Thyroid gland (tissue), 4 donors: ENCODE measurements around the gene RITA1. TPM values are rescaled to one million over a fixed set of nuclear protein-coding genes. Genes with fewer than 3 reads are reported as not detected.
A peak's percentile ranks its signal among the peaks of the same experiment; 100 is the strongest.
"Not testable (repeated sequence)": the region's sequence is repeated elsewhere in the genome, so short reads cannot be mapped to it uniquely, and the experiment has no call there.

Experiments used
- DNase-seq, 2 donors: peaks; one replicate each; pipeline ENCODE4 v3.0.0-alpha.2; 2019
- H3K27ac ChIP-seq, 3 donors: fragments of 200-600 bp; sonication (generic); 1 replicate in 2 of 3; 2 replicates in 1 of 3; pipeline ENCODE4 v1.5.1; 2016 to 2019; ENCODE audit warnings: mild to moderate bottlenecking in 1 of 3, moderate library complexity in 1 of 3
- H3K27me3 ChIP-seq: fragments of 200-600 bp; sonication (generic); one replicate; pipeline ENCODE4 v1.5.1; 2019
- H3K36me3 ChIP-seq, 2 donors: fragments of 200-600 bp; sonication (generic); one replicate each; pipeline ENCODE4 v1.5.1; 2016 to 2019
- H3K4me1 ChIP-seq, 2 donors: fragments of 200-600 bp; sonication (generic); one replicate each; pipeline ENCODE4 v1.5.1; 2017 to 2019
- H3K4me3 ChIP-seq, 3 donors: fragments of 200-600 bp; sonication (generic); replicated peaks in 1 of 3; 1 replicate in 2 of 3; 2 replicates in 1 of 3; pipeline ENCODE4 v1.5.1; 2016; ENCODE audit warnings: mild to moderate bottlenecking in 1 of 3
- H3K9me3 ChIP-seq: fragments of 200-600 bp; sonication (generic); one replicate; pipeline ENCODE4 v1.5.1; 2017
- POLR2A ChIP-seq, 2 donors: fragments of 450-650 bp; IDR thresholded peaks; one replicate each; pipeline ENCODE4 v1.6.1; 2017; ENCODE audit warnings: antibody characterized with exemption in 2 of 2, mild to moderate bottlenecking in 2 of 2, moderate library complexity in 1 of 2
- WGBS, 2 donors: methylation state at CpG; one replicate each; pipeline ENCODE4 v1.1.5; 2017; 5-methylcytosine and 5-hydroxymethylcytosine counted together
- intact Hi-C: fragments of 100-400 bp; cut with DNase I; formaldehyde crosslinking; loops from one replicate; pipeline ENCODE4 v1.15.1; 2023
- total RNA-seq, 4 donors: library from RNA; depleted of rRNA; stranded (reverse); fragments of >200 nt; gene quantifications; one replicate each; pipeline ENCODE4 v1.2.3, GENCODE V29; 2016
- TF ChIP-seq, protein P1 (sequence below), 6 experiments: fragments of 200-600 bp in 3 of 6; fragments of 450-650 bp in 3 of 6; sonication (generic) in 3 of 6; IDR thresholded peaks; one replicate each; pipeline ENCODE4 v1.5.1; 2016 to 2019; ENCODE audit warnings: antibody characterized with exemption in 6 of 6, mild to moderate bottlenecking in 2 of 6, inconsistent platforms in 1 of 6, moderate library complexity in 1 of 6

RITA1 gene
- total RNA-seq, 4 donors from 2014 or later: 26.6 to 39.6 (median 32.8) TPM

GRCh38 chr12:113138826-113139225 is 46.7 kb upstream of the RITA1 start:
- Histone ChIP-seq H3K36me3 (no peaks in the 10 kb centered on the region), H3K4me3 (no peak overlapping the region), H3K27me3 (no peaks in the 10 kb centered on the region), H3K27ac (peak overlapping the region; percentile 60 to 83 (median 80)), H3K9me3 (no peaks in the 10 kb centered on the region), H3K4me1 (peaks cover 59% of the 10 kb centered on the region in 2 donors)
- DNase-seq: peak; percentile 93 to 94
- no peak for TF ChIP-seq POLR2A (IDR thresholded peaks at IDR 0.05)
- TF ChIP-seq, protein P1, sequence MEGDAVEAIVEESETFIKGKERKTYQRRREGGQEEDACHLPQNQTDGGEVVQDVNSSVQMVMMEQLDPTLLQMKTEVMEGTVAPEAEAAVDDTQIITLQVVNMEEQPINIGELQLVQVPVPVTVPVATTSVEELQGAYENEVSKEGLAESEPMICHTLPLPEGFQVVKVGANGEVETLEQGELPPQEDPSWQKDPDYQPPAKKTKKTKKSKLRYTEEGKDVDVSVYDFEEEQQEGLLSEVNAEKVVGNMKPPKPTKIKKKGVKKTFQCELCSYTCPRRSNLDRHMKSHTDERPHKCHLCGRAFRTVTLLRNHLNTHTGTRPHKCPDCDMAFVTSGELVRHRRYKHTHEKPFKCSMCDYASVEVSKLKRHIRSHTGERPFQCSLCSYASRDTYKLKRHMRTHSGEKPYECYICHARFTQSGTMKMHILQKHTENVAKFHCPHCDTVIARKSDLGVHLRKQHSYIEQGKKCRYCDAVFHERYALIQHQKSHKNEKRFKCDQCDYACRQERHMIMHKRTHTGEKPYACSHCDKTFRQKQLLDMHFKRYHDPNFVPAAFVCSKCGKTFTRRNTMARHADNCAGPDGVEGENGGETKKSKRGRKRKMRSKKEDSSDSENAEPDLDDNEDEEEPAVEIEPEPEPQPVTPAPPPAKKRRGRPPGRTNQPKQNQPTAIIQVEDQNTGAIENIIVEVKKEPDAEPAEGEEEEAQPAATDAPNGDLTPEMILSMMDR (IDR thresholded peaks at IDR 0.05): no peak
- intact Hi-C loops: no loop called here
- WGBS, 2 donors: 33 to 50% methylated on average over 1 to 3 of the region's 3 CpGs

DNA sequence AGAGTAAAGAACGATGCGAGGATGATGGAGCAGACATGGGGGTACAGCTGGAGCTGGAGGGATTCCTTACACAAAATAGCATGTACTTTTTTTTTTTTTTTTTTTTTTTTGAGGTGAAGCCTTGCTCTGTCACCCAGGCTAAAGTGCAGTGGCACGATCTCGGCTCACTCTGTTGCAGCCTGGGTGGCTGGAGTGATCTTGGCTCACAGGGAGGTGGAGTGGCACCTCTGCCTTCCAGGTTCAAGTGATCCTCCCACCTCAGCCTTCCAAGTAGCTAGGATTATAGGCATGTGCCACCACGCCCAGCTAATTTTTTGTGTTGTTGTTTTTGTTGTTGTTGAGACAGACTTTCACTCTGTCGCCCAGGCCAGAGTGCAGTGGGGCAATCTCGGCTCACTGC is 44.8 kb upstream of the RITA1 start:
- no peaks in the 10 kb centered on the region for H3K27me3 ChIP-seq
- 64% methylated on average over 7 of the region's 7 CpGs for WGBS, 2 donors
- intact Hi-C loops: no loop called here
- peak; percentile 52 to 67 for DNase-seq
- H3K36me3 ChIP-seq: no peaks in the 10 kb centered on the region
- no peaks in the 10 kb centered on the region for H3K9me3 ChIP-seq
- H3K4me1 ChIP-seq: peaks cover 52 to 55% of the 10 kb centered on the region in 2 donors
- H3K27ac ChIP-seq: peak overlapping the region; percentile 60 to 80 (median 68)
- H3K4me3 ChIP-seq: no peak overlapping the region
- TF ChIP-seq POLR2A (IDR thresholded peaks at IDR 0.05): no peak
- TF ChIP-seq, protein P1 (IDR thresholded peaks at IDR 0.05): no peak

DNA sequence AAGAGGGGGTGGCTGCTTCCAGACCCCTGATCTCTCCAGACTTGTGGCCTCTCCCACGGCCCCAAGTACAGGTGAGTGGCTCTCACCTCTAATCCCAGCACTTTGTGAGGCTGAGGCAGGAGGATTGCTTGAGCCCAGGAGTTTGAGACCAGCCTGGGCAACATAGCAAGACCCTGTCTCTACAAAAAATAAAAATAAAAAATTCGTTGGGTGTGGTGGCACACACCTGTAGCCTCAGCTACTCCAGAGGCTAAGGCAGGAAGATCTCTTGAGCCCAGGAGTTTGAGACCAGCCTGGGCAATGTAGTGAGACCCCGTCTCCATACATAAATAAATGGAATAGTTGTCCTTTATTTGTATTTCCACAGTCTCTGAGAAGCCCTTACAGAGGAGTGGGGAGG is 43.8 kb upstream of the RITA1 start:
- DNase-seq, H3K36me3 ChIP-seq, intact Hi-C loops, H3K4me3 ChIP-seq, H3K27me3 ChIP-seq, H3K9me3 ChIP-seq: not testable (repeated sequence)
- Histone ChIP-seq H3K27ac (peak overlapping the region; percentile 60 to 89 (median 80)), H3K4me1 (peaks cover 46 to 50% of the 10 kb centered on the region in 2 donors)
- 71 to 89% methylated on average over 3 of the region's 3 CpGs for WGBS, 2 donors

DNA sequence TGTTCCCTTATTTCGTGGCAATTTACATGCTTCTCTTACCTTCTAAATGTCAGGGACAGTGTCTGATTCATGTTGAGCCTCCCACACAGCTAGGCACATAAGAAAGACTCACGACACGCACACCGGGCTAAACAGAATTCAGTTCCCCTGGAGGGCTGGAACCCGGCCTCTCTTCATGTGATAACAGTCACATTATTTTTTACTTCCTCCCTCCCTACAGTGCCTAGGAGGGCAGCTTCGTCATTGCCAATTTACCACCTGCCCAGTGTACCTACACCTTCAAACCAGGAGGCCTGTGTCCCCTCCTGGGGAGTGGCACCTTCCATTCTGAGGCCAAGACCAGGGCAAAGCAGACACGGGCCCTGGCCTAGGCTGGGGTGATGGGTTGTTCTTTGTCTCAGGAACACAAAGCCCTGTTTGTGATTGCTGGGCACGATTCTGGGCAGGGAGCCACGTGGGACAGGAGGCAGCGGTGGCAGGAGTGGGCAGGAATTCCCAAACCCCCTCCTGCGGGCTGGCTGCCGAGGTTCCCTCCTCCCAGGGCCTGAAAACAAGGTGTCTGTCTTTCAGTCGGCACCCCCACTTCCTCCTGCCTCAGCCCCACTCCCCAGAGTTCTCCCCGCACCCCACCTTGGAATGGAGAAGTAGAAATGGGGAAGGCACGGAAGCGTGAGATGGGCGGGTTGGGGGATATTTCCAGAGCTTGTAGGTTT is 43.2 kb upstream of the RITA1 start:
- TF ChIP-seq POLR2A (IDR thresholded peaks at IDR 0.05): peak in 1 of 2 donors; percentile 23
- TF ChIP-seq, protein P1 (IDR thresholded peaks at IDR 0.05): no peak
- Histone ChIP-seq H3K27me3 (no peaks in the 10 kb centered on the region), H3K9me3 (no peaks in the 10 kb centered on the region), H3K4me3 (no peak overlapping the region), H3K27ac (peak overlapping the region; percentile 60 to 89 (median 80)), H3K36me3 (no peaks in the 10 kb centered on the region), H3K4me1 (peaks cover 46 to 50% of the 10 kb centered on the region in 2 donors)
- WGBS, 2 donors: 52 to 64% methylated on average over 14 to 16 of the region's 17 CpGs
- intact Hi-C loops: no loop called here
- DNase-seq: peak; percentile 94 to 95

DNA sequence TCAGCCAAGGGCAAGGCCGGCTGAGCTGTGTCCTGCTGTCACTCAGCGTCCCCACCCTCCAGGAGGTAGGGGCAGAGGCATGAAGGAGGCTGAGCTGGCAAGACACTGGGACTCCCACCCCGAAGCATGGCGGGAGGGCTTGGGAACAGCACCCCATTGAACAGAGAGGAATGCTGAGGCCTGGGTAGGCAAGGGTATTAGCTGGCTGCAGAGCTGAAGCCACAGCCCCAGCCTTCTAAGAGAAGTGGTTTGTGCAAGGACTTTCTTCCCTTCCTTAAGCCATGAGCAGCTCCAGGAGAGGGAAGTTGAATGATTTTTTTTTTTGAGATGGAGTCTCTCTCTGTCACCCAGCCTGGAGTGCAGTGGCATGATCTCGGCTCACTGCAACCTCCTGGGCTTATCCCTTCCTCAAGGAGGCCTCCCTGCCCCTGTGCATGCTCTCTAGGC is 42.6 kb upstream of the RITA1 start:
- Histone ChIP-seq H3K4me1 (peaks cover 42 to 50% of the 10 kb centered on the region in 2 donors), H3K27me3 (no peaks in the 10 kb centered on the region), H3K27ac (peak overlapping the region; percentile 60 to 89 (median 80)), H3K9me3 (no peaks in the 10 kb centered on the region), H3K36me3 (no peaks in the 10 kb centered on the region), H3K4me3 (no peak overlapping the region)
- WGBS, 2 donors: 65 to 69% methylated on average over 5 of the region's 5 CpGs
- no peak for DNase-seq
- intact Hi-C loops: no loop called here
- no peak for TF ChIP-seq POLR2A (IDR thresholded peaks at IDR 0.05)
- TF ChIP-seq, protein P1 (IDR thresholded peaks at IDR 0.05): no peak
